Measurements from ENCODE around the gene KIF13A.
"Not testable (repeated sequence)": the region's sequence is repeated elsewhere in the genome, so short reads cannot be mapped to it uniquely, and the experiment has no call there.

The KIF13A gene

GRCh38 chr6:18019539-18020534 is 32.4 kb upstream of the KIF13A start:
- Histone ChIP-seq H3K27me3 (ENCODE audit: insufficient read depth, low read length) (no peaks in the 10 kb centered on the region), H3K9me3 (ENCODE audit: low read length) (no peaks in the 10 kb centered on the region), H2AFZ (ENCODE audit: low read depth, low read length) (no peak overlapping the region), H3K4me1 (ENCODE audit: insufficient read depth, low read length) (peaks cover 23% of the 10 kb centered on the region), H3K4me3 (ENCODE audit: low read length) (no peak overlapping the region), H3K36me3 (ENCODE audit: insufficient read depth, low read length) (no peaks in the 10 kb centered on the region)

GRCh38 chr6:18019133-18019532 is 31.7 kb upstream of the KIF13A start:
- H2AFZ ChIP-seq (ENCODE audit: low read depth, low read length); H3K9me3 ChIP-seq (ENCODE audit: low read length); H3K4me3 ChIP-seq (ENCODE audit: low read length); H3K36me3 ChIP-seq (ENCODE audit: insufficient read depth, low read length); H3K27me3 ChIP-seq (ENCODE audit: insufficient read depth, low read length): not testable (repeated sequence)
- peaks cover 21% of the 10 kb centered on the region for H3K4me1 ChIP-seq (ENCODE audit: insufficient read depth, low read length)

- peaks cover 3% of the 10 kb centered on the region for H3K4me1 ChIP-seq (ENCODE audit: insufficient read depth, low read length)
- H2AFZ ChIP-seq (ENCODE audit: low read depth, low read length): no peak overlapping the region
- no peaks in the 10 kb centered on the region for H3K9me3 ChIP-seq (ENCODE audit: low read length)
- no peak overlapping the region for H3K4me3 ChIP-seq (ENCODE audit: low read length)
- H3K36me3 ChIP-seq (ENCODE audit: insufficient read depth, low read length): no peaks in the 10 kb centered on the region
- H3K27me3 ChIP-seq (ENCODE audit: insufficient read depth, low read length): no peaks in the 10 kb centered on the region
Measured at GRCh38 chr6:18016698-18017097, 29.3 kb upstream of the KIF13A start.

- Histone ChIP-seq H3K4me3 (ENCODE audit: low read length) (no peak overlapping the region), H3K9me3 (ENCODE audit: low read length) (no peaks in the 10 kb centered on the region), H2AFZ (ENCODE audit: low read depth, low read length) (no peak overlapping the region), H3K27me3 (ENCODE audit: insufficient read depth, low read length) (no peaks in the 10 kb centered on the region), H3K36me3 (ENCODE audit: insufficient read depth, low read length) (no peaks in the 10 kb centered on the region), H3K4me1 (ENCODE audit: insufficient read depth, low read length) (peaks cover 3% of the 10 kb centered on the region)
Measured at GRCh38 chr6:18016133-18016532, 28.7 kb upstream of the KIF13A start.

GRCh38 chr6:18011287-18011686 is 23.9 kb upstream of the KIF13A start:
- Histone ChIP-seq H3K9me3 (ENCODE audit: low read length) (no peaks in the 10 kb centered on the region), H3K27me3 (ENCODE audit: insufficient read depth, low read length) (no peaks in the 10 kb centered on the region), H2AFZ (ENCODE audit: low read depth, low read length) (no peak overlapping the region), H3K4me1 (ENCODE audit: insufficient read depth, low read length) (peaks cover 3% of the 10 kb centered on the region), H3K4me3 (ENCODE audit: low read length) (no peak overlapping the region), H3K36me3 (ENCODE audit: insufficient read depth, low read length) (no peaks in the 10 kb centered on the region)

GRCh38 chr6:18010540-18010939 is 23.1 kb upstream of the KIF13A start:
- not testable (repeated sequence) for H2AFZ ChIP-seq (ENCODE audit: low read depth, low read length); H3K27me3 ChIP-seq (ENCODE audit: insufficient read depth, low read length); H3K4me3 ChIP-seq (ENCODE audit: low read length); H3K36me3 ChIP-seq (ENCODE audit: insufficient read depth, low read length); H3K9me3 ChIP-seq (ENCODE audit: low read length); H3K4me1 ChIP-seq (ENCODE audit: insufficient read depth, low read length)

GRCh38 chr6:18004256-18004985 is 17.0 kb upstream of the KIF13A start:
- H3K27me3 ChIP-seq (ENCODE audit: insufficient read depth, low read length): no peaks in the 10 kb centered on the region
- no peaks in the 10 kb centered on the region for H3K36me3 ChIP-seq (ENCODE audit: insufficient read depth, low read length)

GRCh38 chr6:17999425-17999824 is 12.0 kb upstream of the KIF13A start:
- Histone ChIP-seq H3K9me3 (ENCODE audit: low read length) (no peaks in the 10 kb centered on the region), H3K27me3 (ENCODE audit: insufficient read depth, low read length) (no peaks in the 10 kb centered on the region), H2AFZ (ENCODE audit: low read depth, low read length) (no peak overlapping the region), H3K4me3 (ENCODE audit: low read length) (no peak overlapping the region), H3K4me1 (ENCODE audit: insufficient read depth, low read length) (no peaks in the 10 kb centered on the region), H3K36me3 (ENCODE audit: insufficient read depth, low read length) (no peaks in the 10 kb centered on the region)

More at GRCh38 chr6:18004256-18004985, 17.0 kb upstream of the KIF13A start:
- H3K4me3 ChIP-seq (ENCODE audit: low read length): no peak overlapping the region
- no peak overlapping the region for H2AFZ ChIP-seq (ENCODE audit: low read depth, low read length)
- H3K9me3 ChIP-seq (ENCODE audit: low read length): no peaks in the 10 kb centered on the region
- H3K4me1 ChIP-seq (ENCODE audit: insufficient read depth, low read length): no peaks in the 10 kb centered on the region

- Histone ChIP-seq H3K4me3 (ENCODE audit: low read length) (no peak overlapping the region), H2AFZ (ENCODE audit: low read depth, low read length) (no peak overlapping the region), H3K4me1 (ENCODE audit: insufficient read depth, low read length) (no peaks in the 10 kb centered on the region), H3K27me3 (ENCODE audit: insufficient read depth, low read length) (no peaks in the 10 kb centered on the region), H3K36me3 (ENCODE audit: insufficient read depth, low read length) (no peaks in the 10 kb centered on the region), H3K9me3 (ENCODE audit: low read length) (no peaks in the 10 kb centered on the region)
Measured at GRCh38 chr6:17998442-17998841, 11.0 kb upstream of the KIF13A start.

GRCh38 chr6:17998003-17998402 is 10.6 kb upstream of the KIF13A start:
- H3K4me1 ChIP-seq (ENCODE audit: insufficient read depth, low read length): no peaks in the 10 kb centered on the region
- H3K4me3 ChIP-seq (ENCODE audit: low read length): no peak overlapping the region
- H3K9me3 ChIP-seq (ENCODE audit: low read length): no peaks in the 10 kb centered on the region
- H3K27me3 ChIP-seq (ENCODE audit: insufficient read depth, low read length): no peaks in the 10 kb centered on the region
- no peak overlapping the region for H2AFZ ChIP-seq (ENCODE audit: low read depth, low read length)
- no peaks in the 10 kb centered on the region for H3K36me3 ChIP-seq (ENCODE audit: insufficient read depth, low read length)

- H3K4me1 ChIP-seq (ENCODE audit: insufficient read depth, low read length): no peaks in the 10 kb centered on the region
- no peak overlapping the region for H2AFZ ChIP-seq (ENCODE audit: low read depth, low read length)
- no peaks in the 10 kb centered on the region for H3K9me3 ChIP-seq (ENCODE audit: low read length)
- no peaks in the 10 kb centered on the region for H3K27me3 ChIP-seq (ENCODE audit: insufficient read depth, low read length)
- no peaks in the 10 kb centered on the region for H3K36me3 ChIP-seq (ENCODE audit: insufficient read depth, low read length)
- H3K4me3 ChIP-seq (ENCODE audit: low read length): no peak overlapping the region
Measured at GRCh38 chr6:17995414-17995813, 8.0 kb upstream of the KIF13A start.

GRCh38 chr6:17994019-17994418 is 6.6 kb upstream of the KIF13A start:
- H3K4me3 ChIP-seq (ENCODE audit: low read length): no peak overlapping the region
- H3K4me1 ChIP-seq (ENCODE audit: insufficient read depth, low read length): no peaks in the 10 kb centered on the region
- no peaks in the 10 kb centered on the region for H3K27me3 ChIP-seq (ENCODE audit: insufficient read depth, low read length)
- no peaks in the 10 kb centered on the region for H3K9me3 ChIP-seq (ENCODE audit: low read length)
- no peak overlapping the region for H2AFZ ChIP-seq (ENCODE audit: low read depth, low read length)
- H3K36me3 ChIP-seq (ENCODE audit: insufficient read depth, low read length): no peaks in the 10 kb centered on the region

GRCh38 chr6:17988422-17988944 is 1.0 kb upstream of the KIF13A start:
- Histone ChIP-seq H3K27me3 (ENCODE audit: insufficient read depth, low read length) (no peaks in the 10 kb centered on the region), H3K4me1 (ENCODE audit: insufficient read depth, low read length) (peaks cover 28% of the 10 kb centered on the region), H3K4me3 (ENCODE audit: low read length) (peak overlapping the region; percentile 79), H3K36me3 (ENCODE audit: insufficient read depth, low read length) (peaks cover 4% of the 10 kb centered on the region), H3K9me3 (ENCODE audit: low read length) (no peaks in the 10 kb centered on the region), H2AFZ (ENCODE audit: low read depth, low read length) (peak overlapping the region; percentile 87)
